Mesothelial cell of epicardium (in vitro differentiated cells): Measurements from ENCODE around the gene BAZ2B. TPM values are rescaled to one million over a fixed set of nuclear protein-coding genes. Genes with fewer than 3 reads are reported as not detected.
A peak's percentile ranks its signal among the peaks of the same experiment; 100 is the strongest.

ENCODE experiments used
- DNase-seq, 2 experiments: peaks; one replicate each; pipeline ENCODE4 v3.0.0; 2021; ENCODE audit warnings: low spot score in 2 of 2; ENCODE audit not compliant: unreplicated experiment in 2 of 2
- H3K27ac Mint-ChIP-seq: 2 replicates; pipeline ENCODE4 v1.8.0; 2021; ENCODE audit warnings: mixed read lengths
- H3K27me3 Mint-ChIP-seq: 2 replicates; pipeline ENCODE4 v1.8.0; 2021; ENCODE audit warnings: low read depth, mixed read lengths
- H3K36me3 Mint-ChIP-seq: 2 replicates; pipeline ENCODE4 v1.8.0; 2021; ENCODE audit warnings: mixed read lengths
- H3K4me1 Mint-ChIP-seq: 2 replicates; pipeline ENCODE4 v1.8.0; 2021; ENCODE audit warnings: mixed read lengths
- H3K4me3 Mint-ChIP-seq: 2 replicates; pipeline ENCODE4 v1.8.0; 2021; ENCODE audit warnings: mild to moderate bottlenecking, moderate library complexity, mixed read lengths
- H3K9me3 Mint-ChIP-seq: 2 replicates; pipeline ENCODE4 v1.8.0; 2021; ENCODE audit warnings: mixed read lengths
- CTCF ChIP-seq: fragments of 200-600 bp; sonication (generic); IDR thresholded peaks from one replicate; pipeline ENCODE4 v1.5.0; 2021; ENCODE audit warnings: antibody characterized with exemption; ENCODE audit not compliant: unreplicated experiment
- total RNA-seq: library from RNA; stranded (reverse); gene quantifications from 3 replicates; pipeline ENCODE4 v1.2.1, GENCODE V29; 2021

BAZ2B gene
- total RNA-seq, 1 donor from 2014 or later = 141 TPM

GRCh38 chr2:159573846-159574606 lies 42.3 kb downstream of the BAZ2B start:
- Mint-ChIP-seq H3K27ac (no peak overlapping the region), H3K36me3 (peaks cover 41% of the 10 kb centered on the region), H3K4me3 (no peak overlapping the region), H3K4me1 (peaks cover 7% of the 10 kb centered on the region), H3K27me3 (no peaks in the 10 kb centered on the region), H3K9me3 (peaks cover 26% of the 10 kb centered on the region)
- no peak for DNase-seq
- TF ChIP-seq CTCF = no peak

- H3K27me3 Mint-ChIP-seq = no peaks in the 10 kb centered on the region
- no peak overlapping the region for H3K27ac Mint-ChIP-seq
- H3K9me3 Mint-ChIP-seq = peaks cover 22% of the 10 kb centered on the region
- no peak for DNase-seq
- H3K4me3 Mint-ChIP-seq = no peak overlapping the region
- no peak for TF ChIP-seq CTCF
- H3K36me3 Mint-ChIP-seq = peaks cover 37% of the 10 kb centered on the region
- H3K4me1 Mint-ChIP-seq = peaks cover 5% of the 10 kb centered on the region
Observed at GRCh38 chr2:159573294-159573693, 43.1 kb downstream of the BAZ2B start.

GRCh38 chr2:159572459-159572858 lies 43.9 kb downstream of the BAZ2B start:
- H3K9me3 Mint-ChIP-seq = peaks cover 22% of the 10 kb centered on the region
- H3K4me3 Mint-ChIP-seq = no peak overlapping the region
- H3K36me3 Mint-ChIP-seq = peaks cover 39% of the 10 kb centered on the region
- H3K4me1 Mint-ChIP-seq = peaks cover 1% of the 10 kb centered on the region
- no peaks in the 10 kb centered on the region for H3K27me3 Mint-ChIP-seq
- TF ChIP-seq CTCF = no peak
- H3K27ac Mint-ChIP-seq = no peak overlapping the region
- DNase-seq = no peak

GRCh38 chr2:159571540-159572260 lies 44.6 kb downstream of the BAZ2B start:
- peaks cover 22% of the 10 kb centered on the region for H3K9me3 Mint-ChIP-seq

GRCh38 chr2:159564081-159564480 lies 52.3 kb downstream of the BAZ2B start:
- no peak for DNase-seq
- Mint-ChIP-seq H3K4me1 (peaks cover 3% of the 10 kb centered on the region), H3K4me3 (no peak overlapping the region), H3K36me3 (peaks cover 25% of the 10 kb centered on the region), H3K27ac (peak overlapping the region; percentile 9), H3K27me3 (no peaks in the 10 kb centered on the region), H3K9me3 (peaks cover 7% of the 10 kb centered on the region)
- TF ChIP-seq CTCF = no peak

More at GRCh38 chr2:159571540-159572260, 44.6 kb downstream of the BAZ2B start:
- Mint-ChIP-seq H3K36me3 (peaks cover 40% of the 10 kb centered on the region), H3K27me3 (no peaks in the 10 kb centered on the region), H3K4me1 (no peaks in the 10 kb centered on the region), H3K4me3 (no peak overlapping the region), H3K27ac (no peak overlapping the region)
- TF ChIP-seq CTCF = no peak
- DNase-seq = no peak
